Epithelial cell of esophagus (primary cell): ENCODE results near the gene CPED1.
"Not testable (repeated sequence)": the region's sequence is repeated elsewhere in the genome, so short reads cannot be mapped to it uniquely, and the experiment has no call there.

Source experiments
- DNase-seq: peaks from one replicate; pipeline ENCODE4 v3.0.0; 2010; ENCODE audit warnings: low read depth
- H3K4me3 ChIP-seq: 2 replicates; pipeline ENCODE4 v1.5.1; 2011; ENCODE audit warnings: mild to moderate bottlenecking, low read length, control low read depth
- TF ChIP-seq, protein P1 (sequence below): IDR thresholded peaks from 2 replicates; pipeline ENCODE4 v1.5.1; 2011; ENCODE audit warnings: low read depth, mild to moderate bottlenecking, low read length, control low read depth, inconsistent platforms; ENCODE audit not compliant: insufficient read depth; ENCODE audit errors: missing control alignments

Gene CPED1

GRCh38 chr7:121313793-121314676 is 325.5 kb downstream of the CPED1 start:
- TF ChIP-seq, protein P1, sequence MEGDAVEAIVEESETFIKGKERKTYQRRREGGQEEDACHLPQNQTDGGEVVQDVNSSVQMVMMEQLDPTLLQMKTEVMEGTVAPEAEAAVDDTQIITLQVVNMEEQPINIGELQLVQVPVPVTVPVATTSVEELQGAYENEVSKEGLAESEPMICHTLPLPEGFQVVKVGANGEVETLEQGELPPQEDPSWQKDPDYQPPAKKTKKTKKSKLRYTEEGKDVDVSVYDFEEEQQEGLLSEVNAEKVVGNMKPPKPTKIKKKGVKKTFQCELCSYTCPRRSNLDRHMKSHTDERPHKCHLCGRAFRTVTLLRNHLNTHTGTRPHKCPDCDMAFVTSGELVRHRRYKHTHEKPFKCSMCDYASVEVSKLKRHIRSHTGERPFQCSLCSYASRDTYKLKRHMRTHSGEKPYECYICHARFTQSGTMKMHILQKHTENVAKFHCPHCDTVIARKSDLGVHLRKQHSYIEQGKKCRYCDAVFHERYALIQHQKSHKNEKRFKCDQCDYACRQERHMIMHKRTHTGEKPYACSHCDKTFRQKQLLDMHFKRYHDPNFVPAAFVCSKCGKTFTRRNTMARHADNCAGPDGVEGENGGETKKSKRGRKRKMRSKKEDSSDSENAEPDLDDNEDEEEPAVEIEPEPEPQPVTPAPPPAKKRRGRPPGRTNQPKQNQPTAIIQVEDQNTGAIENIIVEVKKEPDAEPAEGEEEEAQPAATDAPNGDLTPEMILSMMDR, result no peak
- no peak overlapping the region for H3K4me3 ChIP-seq
- no peak for DNase-seq

DNA sequence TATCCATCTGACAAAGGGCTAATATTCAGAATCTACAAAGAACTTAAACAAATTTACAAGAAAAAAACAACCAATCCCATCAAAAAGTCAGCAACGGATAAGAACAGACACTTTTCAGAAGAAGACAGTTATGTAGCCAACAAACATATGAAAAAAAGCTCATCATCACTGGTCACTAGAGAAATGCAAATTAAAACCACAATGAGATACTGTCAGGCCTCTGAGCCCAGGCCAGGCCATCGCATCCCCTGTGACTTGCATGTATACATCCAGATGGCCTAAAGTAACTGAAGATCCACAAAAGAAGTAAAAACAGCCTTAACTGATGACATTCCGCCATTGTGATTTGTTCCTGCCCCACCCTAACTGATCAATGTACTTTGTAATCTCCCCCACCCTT is 326.7 kb downstream of the CPED1 start:
- DNase-seq, H3K4me3 ChIP-seq: not testable (repeated sequence)

GRCh38 chr7:121322460-121322859 is 333.9 kb downstream of the CPED1 start:
- no peak for DNase-seq

GRCh38 chr7:121323515-121324302 is 335.2 kb downstream of the CPED1 start:
- DNase-seq, result no peak
- TF ChIP-seq, protein P1, result no peak
- H3K4me3 ChIP-seq, result no peak overlapping the region

More at GRCh38 chr7:121322460-121322859, 333.9 kb downstream of the CPED1 start:
- H3K4me3 ChIP-seq, result no peak overlapping the region
- TF ChIP-seq, protein P1, result no peak

GRCh38 chr7:121327671-121328070 is 339.2 kb downstream of the CPED1 start:
- no peak for DNase-seq
- no peak overlapping the region for H3K4me3 ChIP-seq
- TF ChIP-seq, protein P1, result no peak

- DNase-seq, result no peak
- TF ChIP-seq, protein P1, result no peak
- peak within 1 kb of the TSS; percentile 32 for H3K4me3 ChIP-seq
Observed at GRCh38 chr7:121328508-121329190, 340.1 kb downstream of the CPED1 start, which contains the start of gene WNT16. WNT16 (plus strand) TSS chr7:121329000; CDS start chr7:121329293, 293 bp downstream.
